Neural progenitor cell (in vitro differentiated cells): ENCODE results near the gene C6orf89. TPM values are rescaled to one million over a fixed set of nuclear protein-coding genes. Genes with fewer than 3 reads are reported as not detected.

Experiments
- DNase-seq: peaks from one replicate; pipeline ENCODE4 v3.0.0-alpha.2; 2016; ENCODE audit warnings: low spot score
- H2AFZ ChIP-seq: fragments of 200-600 bp; sonication (generic); replicated peaks from 2 replicates; pipeline ENCODE4 v1.6.1; 2016; ENCODE audit warnings: antibody characterized with exemption
- H3F3A ChIP-seq: fragments of 200-600 bp; sonication (generic); 2 replicates; pipeline ENCODE4 v1.6.1; 2016; ENCODE audit warnings: antibody characterized with exemption, low read depth
- H3K27ac ChIP-seq: fragments of 200-600 bp; sonication (generic); 2 replicates; pipeline ENCODE4 v1.5.1; 2016; ENCODE audit warnings: mild to moderate bottlenecking
- H3K27me3 ChIP-seq: fragments of 200-600 bp; sonication (generic); 2 replicates; pipeline ENCODE4 v1.6.1; 2016; ENCODE audit warnings: mild to moderate bottlenecking, moderate library complexity
- H3K36me3 ChIP-seq: fragments of 200-600 bp; sonication (generic); 2 replicates; pipeline ENCODE4 v1.5.1; 2016
- H3K4me1 ChIP-seq: fragments of 200-600 bp; sonication (generic); 2 replicates; pipeline ENCODE4 v1.6.1; 2016; ENCODE audit warnings: mixed run types
- H3K4me2 ChIP-seq: fragments of 200-600 bp; sonication (generic); 2 replicates; pipeline ENCODE4 v1.6.1; 2016
- H3K4me3 ChIP-seq: fragments of 200-600 bp; sonication (generic); 2 replicates; pipeline ENCODE4 v1.5.1; 2016
- H3K79me2 ChIP-seq: fragments of 200-600 bp; sonication (generic); 2 replicates; pipeline ENCODE4 v1.6.1; 2016; ENCODE audit warnings: low read depth
- H3K9ac ChIP-seq: fragments of 200-600 bp; sonication (generic); 2 replicates; pipeline ENCODE4 v1.6.1; 2016
- H3K9me3 ChIP-seq: fragments of 200-600 bp; sonication (generic); 2 replicates; pipeline ENCODE4 v1.5.1; 2016; ENCODE audit warnings: low read depth
- H4K20me1 ChIP-seq: fragments of 200-600 bp; sonication (generic); 2 replicates; pipeline ENCODE4 v1.6.1; 2016; ENCODE audit warnings: low read depth
- H3K27ac Mint-ChIP-seq: 3 replicates; pipeline ENCODE4 v1.8.0; 2021; ENCODE audit warnings: mixed read lengths
- H3K27me3 Mint-ChIP-seq: 2 replicates; pipeline ENCODE4 v1.8.0; 2022; ENCODE audit warnings: low read depth, mild to moderate bottlenecking, inconsistent platforms, moderate library complexity, mixed read lengths; ENCODE audit not compliant: insufficient read depth
- H3K36me3 Mint-ChIP-seq: 3 replicates; pipeline ENCODE4 v1.8.0; 2021; ENCODE audit warnings: mixed read lengths
- H3K4me1 Mint-ChIP-seq: 3 replicates; pipeline ENCODE4 v1.8.0; 2021; ENCODE audit warnings: mixed read lengths
- H3K4me3 Mint-ChIP-seq: 3 replicates; pipeline ENCODE4 v1.8.0; 2021; ENCODE audit warnings: mild to moderate bottlenecking, moderate library complexity, mixed read lengths
- H3K9me3 Mint-ChIP-seq: 3 replicates; pipeline ENCODE4 v1.8.0; 2020; ENCODE audit warnings: mixed read lengths
- CTCF ChIP-seq: fragments of 200-600 bp; sonication (generic); IDR thresholded peaks from 2 replicates; pipeline ENCODE4 v1.5.1; 2017; ENCODE audit warnings: antibody characterized with exemption, mild to moderate bottlenecking
- EZH2 ChIP-seq: fragments of 200-600 bp; sonication (generic); IDR thresholded peaks from 2 replicates; pipeline ENCODE4 v1.6.1; 2017; ENCODE audit warnings: antibody characterized with exemption, mild to moderate bottlenecking, moderate library complexity
- EZH2phosphoT487 ChIP-seq: fragments of 200-600 bp; sonication (generic); IDR thresholded peaks from 2 replicates; pipeline ENCODE4 v1.6.1; 2017; ENCODE audit warnings: antibody characterized with exemption
- total RNA-seq: library from RNA; depleted of rRNA; stranded (reverse); fragments of >200 nt; gene quantifications from 2 replicates; pipeline ENCODE4 v1.2.3, GENCODE V29; 2015; ENCODE audit warnings: low replicate concordance

Gene C6orf89
- total RNA-seq, 1 donor from 2014 or later: 21.2 TPM

- H2AFZ ChIP-seq: no peak overlapping the region
- H3K9ac ChIP-seq: no peak overlapping the region
- peaks cover 11% of the 10 kb centered on the region for H3K4me1 Mint-ChIP-seq
- no peaks in the 10 kb centered on the region for H3K79me2 ChIP-seq
- H3K27me3 ChIP-seq: no peaks in the 10 kb centered on the region
- H3F3A ChIP-seq: no peaks in the 10 kb centered on the region
- H3K4me3 Mint-ChIP-seq: no peak overlapping the region
- H3K27me3 Mint-ChIP-seq: peaks cover 4% of the 10 kb centered on the region
- no peaks in the 10 kb centered on the region for H4K20me1 ChIP-seq
- H3K4me3 ChIP-seq: no peak overlapping the region
- no peak for DNase-seq
- no peak overlapping the region for H3K27ac ChIP-seq
- no peak overlapping the region for H3K27ac Mint-ChIP-seq
- H3K36me3 Mint-ChIP-seq: no peaks in the 10 kb centered on the region
- no peak for TF ChIP-seq EZH2
- no peak for TF ChIP-seq CTCF
- no peak for TF ChIP-seq EZH2phosphoT487
- no peaks in the 10 kb centered on the region for H3K36me3 ChIP-seq
- no peak overlapping the region for H3K4me2 ChIP-seq
- H3K9me3 ChIP-seq: no peaks in the 10 kb centered on the region
- H3K9me3 Mint-ChIP-seq: no peaks in the 10 kb centered on the region
- no peaks in the 10 kb centered on the region for H3K4me1 ChIP-seq
These were observed 44.7 kb downstream of the C6orf89 start for GRCh38 chr6:36930483-36930882.

DNA sequence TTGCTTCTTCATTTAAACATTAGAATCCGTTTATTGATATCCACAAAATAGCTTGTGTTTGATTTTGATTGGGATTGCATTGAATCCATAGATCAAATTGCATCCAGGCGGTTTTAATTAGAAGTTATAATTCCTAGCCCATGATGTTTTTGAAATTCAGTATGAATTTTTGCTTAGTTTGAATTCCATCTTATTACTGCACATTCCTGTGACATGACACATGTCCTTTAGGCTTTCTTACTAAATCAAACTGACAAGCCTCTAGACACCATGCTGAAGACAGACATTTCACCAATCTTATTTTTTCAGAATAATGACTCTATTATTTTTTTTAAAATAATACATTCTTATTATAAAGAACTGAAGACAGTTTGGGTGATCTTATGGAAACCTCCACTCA, 47.4 kb downstream of the C6orf89 start:
- TF ChIP-seq EZH2 (no peak), CTCF (no peak), EZH2phosphoT487 (no peak)

DNA sequence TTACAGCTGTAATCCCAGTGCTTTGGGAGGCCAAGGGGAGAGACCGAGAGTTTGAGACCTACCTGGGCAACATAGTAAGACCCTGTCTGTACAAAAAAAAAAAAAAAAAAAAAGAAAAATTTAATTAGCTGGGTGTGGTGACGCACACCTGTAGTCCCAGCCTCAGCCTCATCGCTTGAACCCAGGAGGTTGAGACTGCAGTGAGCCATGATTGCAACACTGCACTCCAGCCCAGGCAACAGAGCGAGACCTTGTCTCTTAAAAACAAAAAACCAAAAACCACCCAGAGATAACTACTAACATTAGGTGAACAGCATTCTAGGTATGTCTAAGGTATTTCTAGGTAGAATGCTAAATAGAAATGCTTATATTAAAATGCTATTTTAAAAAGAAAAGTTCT, 47.8 kb downstream of the C6orf89 start:
- Histone ChIP-seq H3K27ac (no peak overlapping the region), H3K9me3 (no peaks in the 10 kb centered on the region), H3F3A (no peaks in the 10 kb centered on the region), H3K4me3 (no peak overlapping the region), H3K79me2 (no peaks in the 10 kb centered on the region), H3K9ac (no peak overlapping the region), H3K4me1 (no peaks in the 10 kb centered on the region), H3K4me2 (no peak overlapping the region), H4K20me1 (no peaks in the 10 kb centered on the region), H2AFZ (no peak overlapping the region), H3K27me3 (no peaks in the 10 kb centered on the region), H3K36me3 (no peaks in the 10 kb centered on the region)
- Mint-ChIP-seq H3K27ac (no peak overlapping the region), H3K4me3 (no peak overlapping the region), H3K4me1 (peaks cover 7% of the 10 kb centered on the region), H3K9me3 (no peaks in the 10 kb centered on the region), H3K27me3 (peaks cover 2% of the 10 kb centered on the region), H3K36me3 (no peaks in the 10 kb centered on the region)
- no peak for TF ChIP-seq EZH2phosphoT487
- TF ChIP-seq CTCF: no peak
- TF ChIP-seq EZH2: no peak
- no peak for DNase-seq

More for the DNA sequence above, 47.4 kb downstream of the C6orf89 start:
- Mint-ChIP-seq H3K27ac (no peak overlapping the region), H3K36me3 (no peaks in the 10 kb centered on the region), H3K9me3 (no peaks in the 10 kb centered on the region), H3K27me3 (peaks cover 4% of the 10 kb centered on the region), H3K4me1 (peaks cover 7% of the 10 kb centered on the region), H3K4me3 (no peak overlapping the region)
- Histone ChIP-seq H3K4me1 (no peaks in the 10 kb centered on the region), H3K9ac (no peak overlapping the region), H3K4me3 (no peak overlapping the region), H3K79me2 (no peaks in the 10 kb centered on the region), H3F3A (no peaks in the 10 kb centered on the region), H3K36me3 (no peaks in the 10 kb centered on the region), H3K9me3 (no peaks in the 10 kb centered on the region), H3K27ac (no peak overlapping the region), H3K4me2 (no peak overlapping the region), H3K27me3 (no peaks in the 10 kb centered on the region), H4K20me1 (no peaks in the 10 kb centered on the region), H2AFZ (no peak overlapping the region)
- no peak for DNase-seq
